Activated T-helper 1 cell treated with anti-CD3 and anti-CD28 coated beads, Interleukin-12 subunit alpha, Interleukin-12 subunit beta, Interleukin-2, Interleukin-4 antibody, amounts not matched to agents 30 ng/mL and 10 ng/mL and 1 ng/mL, durations not matched to agents 14 hours and 24 hours and 36 hours (primary cell): ENCODE data around the gene ACO1. TPM values are rescaled to one million over a fixed set of nuclear protein-coding genes. Genes with fewer than 3 reads are reported as not detected.

ENCODE experiments used
- DNase-seq: peaks from one replicate; pipeline ENCODE4 v3.0.0; 2021; ENCODE audit warnings: low spot score
- H3K27ac Mint-ChIP-seq: one replicate; pipeline ENCODE4 v1.8.0; 2021; ENCODE audit warnings: mild to moderate bottlenecking, mixed read lengths
- H3K27me3 Mint-ChIP-seq: one replicate; pipeline ENCODE4 v1.8.0; 2022; ENCODE audit warnings: mild to moderate bottlenecking, moderate library complexity, mixed read lengths; ENCODE audit not compliant: insufficient read depth
- H3K36me3 Mint-ChIP-seq: one replicate; pipeline ENCODE4 v1.8.0; 2021; ENCODE audit warnings: low read depth, mixed read lengths
- H3K4me1 Mint-ChIP-seq: one replicate; pipeline ENCODE4 v1.8.0; 2021; ENCODE audit warnings: low read depth, mixed read lengths
- H3K4me3 Mint-ChIP-seq: one replicate; pipeline ENCODE4 v1.8.0; 2021; ENCODE audit warnings: mild to moderate bottlenecking, moderate library complexity, mixed read lengths
- H3K9me3 Mint-ChIP-seq: one replicate; pipeline ENCODE4 v1.8.0; 2021; ENCODE audit warnings: mixed read lengths
- intact Hi-C: fragments of 100-400 bp; cut with micrococcal nuclease; formaldehyde crosslinking; loops from one replicate; pipeline ENCODE4 v1.15.1; 2024
- total RNA-seq: library from RNA; stranded (reverse); gene quantifications from 2 replicates; pipeline ENCODE4 v1.2.3, GENCODE V29; 2022

The ACO1 gene
- total RNA-seq, 1 donor from 2014 or later = 6.9 TPM

GRCh38 chr9:32434892-32435291, 50.4 kb downstream of the ACO1 start:
- Mint-ChIP-seq H3K9me3 (no peaks in the 10 kb centered on the region), H3K27ac (no peak overlapping the region), H3K36me3 (peaks cover 24% of the 10 kb centered on the region), H3K4me3 (no peak overlapping the region), H3K4me1 (peaks cover 4% of the 10 kb centered on the region), H3K27me3 (no peaks in the 10 kb centered on the region)
- no peak for DNase-seq
- intact Hi-C loops = no loop called here

DNA sequence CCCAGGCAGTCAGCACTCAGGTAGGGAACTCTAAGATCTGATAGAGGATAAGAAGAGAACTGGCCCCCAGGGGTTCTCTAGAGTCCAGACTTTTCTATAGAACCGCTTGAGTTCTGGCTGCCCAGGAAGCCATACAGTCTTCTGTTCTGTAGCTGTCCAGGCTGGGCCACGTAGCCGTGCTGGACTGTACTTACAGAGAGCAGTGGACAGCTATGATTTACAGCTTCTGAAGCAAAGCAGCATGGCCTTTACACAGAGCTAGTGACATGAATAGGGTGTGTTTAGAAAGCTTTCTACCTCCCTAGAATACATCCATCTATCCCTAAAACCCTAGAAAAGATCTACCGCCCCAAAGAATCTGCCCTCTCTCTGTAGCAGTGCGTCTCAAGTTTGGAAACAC, 57.2 kb downstream of the ACO1 start:
- peaks cover 34% of the 10 kb centered on the region for H3K36me3 Mint-ChIP-seq

GRCh38 chr9:32442433-32442832, 58.0 kb downstream of the ACO1 start:
- Mint-ChIP-seq H3K27ac (no peak overlapping the region), H3K9me3 (no peaks in the 10 kb centered on the region), H3K36me3 (peaks cover 41% of the 10 kb centered on the region), H3K4me1 (peaks cover 4% of the 10 kb centered on the region), H3K4me3 (no peak overlapping the region), H3K27me3 (no peaks in the 10 kb centered on the region)
- intact Hi-C loops = no loop called here
- no peak for DNase-seq

More for the DNA sequence above, 57.2 kb downstream of the ACO1 start:
- Mint-ChIP-seq H3K9me3 (no peaks in the 10 kb centered on the region), H3K27ac (no peak overlapping the region), H3K27me3 (no peaks in the 10 kb centered on the region), H3K4me3 (no peak overlapping the region), H3K4me1 (peaks cover 4% of the 10 kb centered on the region)
- no peak for DNase-seq
- intact Hi-C loops = no loop called here

- peaks cover 57% of the 10 kb centered on the region for H3K36me3 Mint-ChIP-seq
- intact Hi-C loops = no loop called here
These were observed 65.5 kb downstream of the ACO1 start for GRCh38 chr9:32449969-32450368.

DNA sequence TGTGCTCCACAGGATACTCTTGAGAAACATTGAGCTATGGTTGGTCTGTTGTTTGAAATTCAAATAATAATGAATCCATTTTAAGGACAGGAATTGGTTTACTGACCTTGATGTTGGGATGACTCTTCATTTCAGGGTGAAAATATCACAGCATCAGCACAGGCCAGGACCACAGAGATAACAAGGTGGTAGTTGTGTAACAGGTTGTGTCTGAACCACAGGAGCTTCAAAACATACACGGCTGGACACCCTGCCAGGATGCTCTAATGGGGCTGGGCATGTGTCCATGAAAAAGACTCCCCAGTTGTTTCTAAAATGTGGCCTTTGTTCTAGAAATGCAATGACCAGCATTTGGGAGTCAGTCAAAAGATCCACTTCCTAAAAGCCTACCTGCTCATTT, 69.8 kb downstream of the ACO1 start:
- Mint-ChIP-seq H3K27ac (no peak overlapping the region), H3K36me3 (peaks cover 37% of the 10 kb centered on the region), H3K4me1 (no peaks in the 10 kb centered on the region), H3K27me3 (no peaks in the 10 kb centered on the region), H3K9me3 (no peaks in the 10 kb centered on the region), H3K4me3 (no peak overlapping the region)
- intact Hi-C loops = no loop called here
- DNase-seq = no peak

More at GRCh38 chr9:32449969-32450368, 65.5 kb downstream of the ACO1 start:
- Mint-ChIP-seq H3K9me3 (no peaks in the 10 kb centered on the region), H3K4me1 (no peaks in the 10 kb centered on the region), H3K27me3 (no peaks in the 10 kb centered on the region), H3K4me3 (no peak overlapping the region), H3K27ac (no peak overlapping the region)
- no peak for DNase-seq

- DNase-seq = no peak
- Mint-ChIP-seq H3K9me3 (no peaks in the 10 kb centered on the region), H3K27me3 (no peaks in the 10 kb centered on the region), H3K36me3 (peaks cover 29% of the 10 kb centered on the region), H3K4me1 (no peaks in the 10 kb centered on the region), H3K4me3 (no peak overlapping the region), H3K27ac (no peak overlapping the region)
- intact Hi-C loops = loop anchor here (5.0 kb wide), 1 partner anchor 37 kb away; no protein-coding TSS in a partner anchor
These were observed 71.3 kb downstream of the ACO1 start for GRCh38 chr9:32455738-32456137.

GRCh38 chr9:32456564-32456963, 72.1 kb downstream of the ACO1 start:
- no peaks in the 10 kb centered on the region for H3K27me3 Mint-ChIP-seq
- peaks cover 22% of the 10 kb centered on the region for H3K36me3 Mint-ChIP-seq
- H3K4me3 Mint-ChIP-seq = no peak overlapping the region
- no peaks in the 10 kb centered on the region for H3K4me1 Mint-ChIP-seq
- no peak overlapping the region for H3K27ac Mint-ChIP-seq
- no peaks in the 10 kb centered on the region for H3K9me3 Mint-ChIP-seq
- intact Hi-C loops = loop anchor here (5.0 kb wide), 1 partner anchor 36 kb away; no protein-coding TSS in a partner anchor
- DNase-seq = no peak

DNA sequence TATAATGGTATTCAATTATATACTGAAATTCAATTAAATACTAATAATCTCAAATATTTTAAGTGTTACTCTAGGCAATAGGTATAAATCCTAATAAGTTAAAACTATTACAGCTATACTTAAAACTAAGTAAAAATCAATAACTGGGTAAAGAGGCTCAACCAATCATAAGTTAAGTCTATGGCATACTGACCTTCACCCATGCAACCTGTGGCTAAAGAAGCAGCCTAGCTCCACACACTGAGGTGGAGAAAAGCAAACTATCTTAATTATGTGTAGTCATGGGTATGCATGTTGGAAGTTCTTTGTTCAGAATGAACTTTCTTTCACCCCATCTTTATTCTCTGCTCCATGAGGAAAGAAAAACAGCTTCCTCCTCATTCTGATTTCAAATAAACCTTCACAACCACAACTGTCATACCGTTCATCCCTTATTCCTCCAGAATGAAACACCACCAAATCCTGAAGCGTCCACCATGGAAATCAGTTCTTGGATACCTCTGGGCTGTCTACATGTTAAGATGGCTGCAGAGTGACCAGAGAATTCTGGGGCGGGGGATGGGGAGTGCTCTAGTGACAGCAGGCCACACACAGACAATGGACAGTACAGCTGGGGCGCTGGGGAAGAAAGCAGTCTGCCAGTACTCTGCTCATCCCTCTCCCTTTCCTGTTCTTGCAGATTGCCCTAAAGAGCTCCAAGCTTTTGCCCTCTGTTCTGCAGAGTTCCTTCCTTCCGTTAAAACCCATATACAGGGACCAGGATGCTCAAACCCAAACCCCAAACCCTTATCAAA, 79.3 kb downstream of the ACO1 start:
- no peaks in the 10 kb centered on the region for H3K27me3 Mint-ChIP-seq
- H3K4me3 Mint-ChIP-seq = no peak overlapping the region
- DNase-seq = no peak
- no peaks in the 10 kb centered on the region for H3K9me3 Mint-ChIP-seq
- intact Hi-C loops = no loop called here
- no peaks in the 10 kb centered on the region for H3K4me1 Mint-ChIP-seq
- no peak overlapping the region for H3K27ac Mint-ChIP-seq
- peaks cover 23% of the 10 kb centered on the region for H3K36me3 Mint-ChIP-seq

GRCh38 chr9:32468740-32469139, 84.3 kb downstream of the ACO1 start:
- H3K27me3 Mint-ChIP-seq = no peaks in the 10 kb centered on the region
- no peak for DNase-seq
- H3K36me3 Mint-ChIP-seq = peaks cover 39% of the 10 kb centered on the region
- no peak overlapping the region for H3K27ac Mint-ChIP-seq
- no peaks in the 10 kb centered on the region for H3K9me3 Mint-ChIP-seq
- no peak overlapping the region for H3K4me3 Mint-ChIP-seq
- no peaks in the 10 kb centered on the region for H3K4me1 Mint-ChIP-seq
- intact Hi-C loops = no loop called here

DNA sequence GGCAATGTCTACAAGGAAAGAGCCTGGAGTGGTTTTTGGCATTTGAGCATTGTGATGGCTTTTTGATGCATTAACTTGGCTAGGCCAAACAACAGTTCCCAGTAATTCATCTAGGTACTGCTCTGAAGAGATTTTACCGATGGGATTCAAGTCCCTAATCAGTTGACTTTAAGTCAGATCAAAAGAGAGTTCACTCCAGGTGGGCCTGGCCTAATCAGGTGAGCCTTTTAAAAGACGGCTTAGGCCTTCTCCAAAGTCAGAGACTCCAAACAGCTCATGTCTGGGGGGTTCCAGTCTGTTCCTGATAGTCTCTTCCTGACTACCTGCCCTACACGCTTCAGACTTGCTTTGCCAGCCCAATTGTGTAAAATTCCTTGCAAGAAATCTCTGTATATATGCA, 87.9 kb downstream of the ACO1 start:
- Mint-ChIP-seq H3K36me3 (peaks cover 34% of the 10 kb centered on the region), H3K27me3 (no peaks in the 10 kb centered on the region), H3K4me3 (no peak overlapping the region), H3K27ac (no peak overlapping the region), H3K9me3 (no peaks in the 10 kb centered on the region), H3K4me1 (no peaks in the 10 kb centered on the region)
- intact Hi-C loops = no loop called here
- no peak for DNase-seq

- no peak for DNase-seq
- intact Hi-C loops = no loop called here
- H3K4me3 Mint-ChIP-seq = no peak overlapping the region
- no peaks in the 10 kb centered on the region for H3K9me3 Mint-ChIP-seq
- H3K4me1 Mint-ChIP-seq = no peaks in the 10 kb centered on the region
- peaks cover 52% of the 10 kb centered on the region for H3K36me3 Mint-ChIP-seq
- H3K27me3 Mint-ChIP-seq = no peaks in the 10 kb centered on the region
- peak overlapping the region; percentile 50 for H3K27ac Mint-ChIP-seq
These were observed 98.9 kb downstream of the ACO1 start for GRCh38 chr9:32483343-32483742.

GRCh38 chr9:32486839-32487562, 102.6 kb downstream of the ACO1 start:
- Mint-ChIP-seq H3K4me1 (no peaks in the 10 kb centered on the region), H3K27me3 (no peaks in the 10 kb centered on the region), H3K36me3 (peaks cover 52% of the 10 kb centered on the region), H3K9me3 (no peaks in the 10 kb centered on the region), H3K4me3 (no peak overlapping the region), H3K27ac (no peak overlapping the region)
- intact Hi-C loops = no loop called here
- no peak for DNase-seq

- no peaks in the 10 kb centered on the region for H3K4me1 Mint-ChIP-seq
These were observed 103.5 kb downstream of the ACO1 start for GRCh38 chr9:32487981-32488380.

More at GRCh38 chr9:32487981-32488380, 103.5 kb downstream of the ACO1 start:
- intact Hi-C loops = no loop called here
- Mint-ChIP-seq H3K4me3 (no peak overlapping the region), H3K36me3 (peaks cover 52% of the 10 kb centered on the region), H3K9me3 (no peaks in the 10 kb centered on the region), H3K27me3 (no peaks in the 10 kb centered on the region), H3K27ac (no peak overlapping the region)
- DNase-seq = no peak
